ENCODE results near the gene CCDC86.

CCDC86 gene

GRCh38 chr11:60899046-60899936, 57.4 kb downstream of the CCDC86 start:
- DNase-seq, result peak; percentile 49

- DNase-seq, result no peak
These were observed 58.1 kb downstream of the CCDC86 start for GRCh38 chr11:60899977-60900376.
